Placental pericyte (primary cell): ENCODE data around the gene AKR1C8. TPM values are rescaled to one million over a fixed set of nuclear protein-coding genes. Genes with fewer than 3 reads are reported as not detected.

Source experiments
- total RNA-seq: library from RNA; depleted of rRNA; stranded (reverse); fragments of >200 nt; gene quantifications from 2 replicates; pipeline ENCODE4 v1.2.3, GENCODE V29; 2012

AKR1C8 gene
- not detected in 2 replicates for total RNA-seq

GRCh38 chr10:5184987-5185775 is at the start of gene AKR1C8:
AKR1C8 (minus strand) TSS chr10:5185150; CDS start chr10:5185104, 46 bp downstream.

GRCh38 chr10:5196702-5197113 is 11.8 kb upstream of the AKR1C8 start, which contains the start of gene AKR1C4:
AKR1C4 (plus strand) TSS chr10:5196837; CDS start chr10:5196868, 31 bp downstream.

Other genes with a start within 250 kb of the AKR1C8 start
- gene AKR1C1, start 221.7 kb downstream of the AKR1C8 start, total RNA-seq: 6.2 and 14.4 TPM in 2 replicates
- 1.9 and 6.3 TPM in 2 replicates for gene AKR1C2, start 181.3 kb downstream of the AKR1C8 start, total RNA-seq
- 0.86 and 4.4 TPM in 2 replicates for gene AKR1C3, start 90.7 kb downstream of the AKR1C8 start, total RNA-seq
- not detected in 2 replicates for gene AKR1C4, start 11.7 kb upstream of the AKR1C8 start, total RNA-seq
- not detected in 2 replicates for gene UCN3, start 179.8 kb upstream of the AKR1C8 start, total RNA-seq
- not detected in 2 replicates for gene TUBAL3, start 219.7 kb upstream of the AKR1C8 start, total RNA-seq
- gene NET1, start 227.4 kb upstream of the AKR1C8 start, total RNA-seq: 9.6 and 51.8 TPM in 2 replicates